Measurements from ENCODE around the gene ZNF592. TPM values are rescaled to one million over a fixed set of nuclear protein-coding genes. Genes with fewer than 3 reads are reported as not detected.
"Not testable (repeated sequence)": the region's sequence is repeated elsewhere in the genome, so short reads cannot be mapped to it uniquely, and the experiment has no call there.

ZNF592 gene
- total RNA-seq, 1 experiment from 2014 or later, result 34.6 TPM

GRCh38 chr15:84752700-84753099, 4.3 kb downstream of the ZNF592 start:
- no peak overlapping the region for H2BK5ac ChIP-seq (ENCODE audit: insufficient read length, low read length)
- no CpG with 5 or more reads among the region's 3 CpGs for WGBS (ENCODE audit: extremely low coverage, insufficient read length, low lambda C conversion rate)
- DNase-seq, result no peak
- no peak overlapping the region for H2BK12ac ChIP-seq (ENCODE audit: insufficient read length, low read depth, low read length)
- H3K79me1 ChIP-seq (ENCODE audit: insufficient read depth, low read depth, low read length, poor library complexity, severe bottlenecking), result peaks cover 12% of the 10 kb centered on the region
- no peaks in the 10 kb centered on the region for H4K20me1 ChIP-seq (ENCODE audit: control insufficient read depth, insufficient read depth, insufficient read length)
- peak overlapping the region in 1 of 3 experiments; percentile 22; a peak in 2 of 7 replicates for H3K27ac Mint-ChIP-seq
- H3K14ac ChIP-seq (ENCODE audit: insufficient read depth, low read length), result no peak overlapping the region
- no peak overlapping the region for H3K23ac ChIP-seq (ENCODE audit: insufficient read length, low read depth, low read length)
- H2AFZ ChIP-seq (ENCODE audit: low read length), result no peak overlapping the region
- no peaks in the 10 kb centered on the region; a peak in 3 of 5 replicates for H3K9me3 Mint-ChIP-seq
- peaks cover 8% of the 10 kb centered on the region for H3K23me2 ChIP-seq (ENCODE audit: insufficient read length, low read depth, low read length, poor library complexity, severe bottlenecking)
- no peak overlapping the region for H2BK20ac ChIP-seq (ENCODE audit: low read depth, low read length, poor library complexity, severe bottlenecking)
- peaks cover 1 to 6% (median 4%) of the 10 kb centered on the region in 3 experiments; a peak in 3 of 7 replicates for H3K36me3 Mint-ChIP-seq (ENCODE audit: insufficient read depth in 1 of 3, low read depth in 3 of 3)
- H3K4me3 Mint-ChIP-seq, result no peak overlapping the region
- H2BK15ac ChIP-seq (ENCODE audit: low read depth, low read length), result no peak overlapping the region
- no peak overlapping the region for H4K91ac ChIP-seq (ENCODE audit: insufficient read length, low read depth, low read length)
- H3K27me3 ChIP-seq (ENCODE audit: insufficient read depth, low read length), result no peaks in the 10 kb centered on the region
- no peak overlapping the region for H2BK120ac ChIP-seq (ENCODE audit: low read depth, low read length, poor library complexity, severe bottlenecking)
- H3K56ac ChIP-seq (ENCODE audit: insufficient read length, low read depth, low read length), result no peak overlapping the region
- H3K9me3 ChIP-seq (ENCODE audit: control insufficient read depth, low read depth, low read length), result no peaks in the 10 kb centered on the region
- no peak overlapping the region for H3K18ac ChIP-seq (ENCODE audit: insufficient read length, low read depth, low read length)
- no peak overlapping the region for H4K5ac ChIP-seq (ENCODE audit: insufficient read length, low read depth, low read length)
- H3K27me3 Mint-ChIP-seq (ENCODE audit: low read depth), result no peaks in the 10 kb centered on the region
- H3T11ph ChIP-seq (ENCODE audit: low read length), result no peak overlapping the region
- H3K27ac ChIP-seq (ENCODE audit: insufficient read length, low read depth, low read length), result no peak overlapping the region
- H3K79me2 ChIP-seq (ENCODE audit: insufficient read depth, low read length), result peaks cover 41% of the 10 kb centered on the region; the same call in 1 of the 2 replicates
- no peak overlapping the region for H3K4me2 ChIP-seq (ENCODE audit: insufficient read depth, insufficient read length, low read length)
- no peak for TF ChIP-seq CTCF (conservative IDR thresholded peaks at IDR 0.05)
- H3K4me1 Mint-ChIP-seq, result peaks cover 33 to 38% of the 10 kb centered on the region in 2 experiments
- H3K9ac ChIP-seq (ENCODE audit: extremely low read depth, insufficient read length, low read length), result no peak overlapping the region
- no peak overlapping the region for H4K8ac ChIP-seq (replicated peaks; ENCODE audit: insufficient read length, low read depth, low read length)
- no peak overlapping the region for H2AK5ac ChIP-seq (ENCODE audit: insufficient read length, low read length)
- no peak overlapping the region for H3K4ac ChIP-seq (ENCODE audit: low read depth, low read length)
- H3K4me1 ChIP-seq (ENCODE audit: insufficient read depth, low read length), result peaks cover 2% of the 10 kb centered on the region; the same call in 1 of the 2 replicates

- peaks cover 24 to 28% of the 10 kb centered on the region in 2 experiments for H3K4me1 Mint-ChIP-seq
- H2BK120ac ChIP-seq (ENCODE audit: low read depth, low read length, poor library complexity, severe bottlenecking); H2AFZ ChIP-seq (ENCODE audit: low read length); H4K20me1 ChIP-seq (ENCODE audit: control insufficient read depth, insufficient read depth, insufficient read length); H3K4me2 ChIP-seq (ENCODE audit: insufficient read depth, insufficient read length, low read length); H3K27ac ChIP-seq (ENCODE audit: insufficient read length, low read depth, low read length); H3K9ac ChIP-seq (ENCODE audit: extremely low read depth, insufficient read length, low read length); H3K36me3 Mint-ChIP-seq (ENCODE audit: insufficient read depth in 1 of 3, low read depth in 3 of 3); H2BK20ac ChIP-seq (ENCODE audit: low read depth, low read length, poor library complexity, severe bottlenecking); H3K23ac ChIP-seq (ENCODE audit: insufficient read length, low read depth, low read length); H3K23me2 ChIP-seq (ENCODE audit: insufficient read length, low read depth, low read length, poor library complexity, severe bottlenecking); H3K9me3 Mint-ChIP-seq; H3K4ac ChIP-seq (ENCODE audit: low read depth, low read length); H3K27ac Mint-ChIP-seq; H2BK15ac ChIP-seq (ENCODE audit: low read depth, low read length); H3K4me1 ChIP-seq (ENCODE audit: insufficient read depth, low read length); H3K27me3 ChIP-seq (ENCODE audit: insufficient read depth, low read length); DNase-seq; H3K56ac ChIP-seq (ENCODE audit: insufficient read length, low read depth, low read length); H3K9me3 ChIP-seq (ENCODE audit: control insufficient read depth, low read depth, low read length); H2BK12ac ChIP-seq (ENCODE audit: insufficient read length, low read depth, low read length); H3K4me3 Mint-ChIP-seq; H3K18ac ChIP-seq (ENCODE audit: insufficient read length, low read depth, low read length); H4K8ac ChIP-seq (replicated peaks; ENCODE audit: insufficient read length, low read depth, low read length); H4K91ac ChIP-seq (ENCODE audit: insufficient read length, low read depth, low read length); H4K5ac ChIP-seq (ENCODE audit: insufficient read length, low read depth, low read length); H2AK5ac ChIP-seq (ENCODE audit: insufficient read length, low read length); H3K14ac ChIP-seq (ENCODE audit: insufficient read depth, low read length); H2BK5ac ChIP-seq (ENCODE audit: insufficient read length, low read length); H3K27me3 Mint-ChIP-seq (ENCODE audit: low read depth); H3T11ph ChIP-seq (ENCODE audit: low read length): not testable (repeated sequence)
- no CpG with 5 or more reads among the region's 4 CpGs for WGBS (ENCODE audit: extremely low coverage, insufficient read length, low lambda C conversion rate)
- peaks cover 12% of the 10 kb centered on the region for H3K79me1 ChIP-seq (ENCODE audit: insufficient read depth, low read depth, low read length, poor library complexity, severe bottlenecking)
- H3K79me2 ChIP-seq (ENCODE audit: insufficient read depth, low read length), result peaks cover 35% of the 10 kb centered on the region; the same call in 1 of the 2 replicates
Measured at GRCh38 chr15:84754889-84755288, 6.5 kb downstream of the ZNF592 start.

Data from H9 (cell line).